Hepatocyte (in vitro differentiated cells): Measurements from ENCODE around the gene PTPRO. TPM values are rescaled to one million over a fixed set of nuclear protein-coding genes. Genes with fewer than 3 reads are reported as not detected.
A peak's percentile ranks its signal among the peaks of the same experiment; 100 is the strongest.

Experiments used
- DNase-seq: peaks from one replicate; pipeline ENCODE4 v3.0.0-alpha.2; 2016; ENCODE audit warnings: low spot score
- H2AFZ ChIP-seq: fragments of 200-600 bp; sonication (generic); 2 replicates; pipeline ENCODE4 v1.6.0; 2016; ENCODE audit warnings: antibody characterized with exemption, mild to moderate bottlenecking
- H3K27ac ChIP-seq: fragments of 200-600 bp; sonication (generic); 2 replicates; pipeline ENCODE4 v1.5.1; 2016; ENCODE audit warnings: mild to moderate bottlenecking
- H3K27me3 ChIP-seq: fragments of 200-600 bp; sonication (generic); 2 replicates; pipeline ENCODE4 v1.6.1; 2016
- H3K36me3 ChIP-seq: fragments of 200-600 bp; sonication (generic); replicated peaks from 2 replicates; pipeline ENCODE4 v1.5.1; 2016; ENCODE audit warnings: low read depth; ENCODE audit not compliant: insufficient read depth
- H3K4me1 ChIP-seq: fragments of 200-600 bp; sonication (generic); 2 replicates; pipeline ENCODE4 v1.5.1; 2016; ENCODE audit warnings: mild to moderate bottlenecking, moderate library complexity; ENCODE audit not compliant: insufficient read depth
- H3K4me2 ChIP-seq: fragments of 200-600 bp; sonication (generic); 2 replicates; pipeline ENCODE4 v1.6.0; 2016
- H3K4me3 ChIP-seq: fragments of 200-600 bp; sonication (generic); 2 replicates; pipeline ENCODE4 v1.5.1; 2016; ENCODE audit warnings: mild to moderate bottlenecking
- H3K79me2 ChIP-seq: fragments of 200-600 bp; sonication (generic); 2 replicates; pipeline ENCODE4 v1.6.0; 2017; ENCODE audit warnings: mild to moderate bottlenecking
- H3K9me2 ChIP-seq: fragments of 200-600 bp; sonication (generic); replicated peaks from 2 replicates; pipeline ENCODE4 v1.6.0; 2017; ENCODE audit warnings: mild to moderate bottlenecking; ENCODE audit not compliant: insufficient read depth
- H3K9me3 ChIP-seq: fragments of 200-600 bp; sonication (generic); 2 replicates; pipeline ENCODE4 v1.5.1; 2016; ENCODE audit warnings: low read depth, mild to moderate bottlenecking
- H4K20me1 ChIP-seq: fragments of 200-600 bp; sonication (generic); 2 replicates; pipeline ENCODE4 v1.6.0; 2016; ENCODE audit warnings: mild to moderate bottlenecking; ENCODE audit not compliant: insufficient read depth, poor library complexity, severe bottlenecking
- EZH2 ChIP-seq: fragments of 200-600 bp; sonication (generic); IDR thresholded peaks from 2 replicates; pipeline ENCODE4 v1.6.1; 2016; ENCODE audit warnings: antibody characterized with exemption, mild to moderate bottlenecking, borderline replicate concordance
- EZH2phosphoT487 ChIP-seq: fragments of 200-600 bp; sonication (generic); IDR thresholded peaks from one replicate; pipeline ENCODE4 v1.6.1; 2018; ENCODE audit warnings: antibody characterized with exemption, mild to moderate bottlenecking, low read depth, moderate library complexity; ENCODE audit not compliant: unreplicated experiment, severe bottlenecking
- WGBS: methylation state at CpG from one replicate; pipeline ENCODE4 v1.1.6; 2016; ENCODE audit warnings: low lambda C conversion rate; ENCODE audit errors: missing lambda C conversion rate; 5-methylcytosine and 5-hydroxymethylcytosine counted together
- polyA plus RNA-seq: library from polyadenylated mRNA; unstranded; fragments of >200 nt; fragmentation: Nextera tagmentation; extraction: Ambion mirVana; gene quantifications from 2 replicates; pipeline ENCODE4 v1.2.1, GENCODE V29; 2016
- total RNA-seq: library from RNA; depleted of rRNA; stranded (reverse); fragments of >200 nt; gene quantifications from 2 replicates; pipeline ENCODE4 v1.2.3, GENCODE V29; 2014
- TF ChIP-seq, protein P1 (sequence below): fragments of 200-600 bp; sonication (generic); IDR thresholded peaks from 2 replicates; pipeline ENCODE4 v1.5.1; 2016; ENCODE audit warnings: antibody characterized with exemption, mild to moderate bottlenecking; ENCODE audit not compliant: poor library complexity

PTPRO gene
- total and polyA plus RNA-seq, 2 experiments from 2014 or later: 0.60 to 0.65 TPM

DNA sequence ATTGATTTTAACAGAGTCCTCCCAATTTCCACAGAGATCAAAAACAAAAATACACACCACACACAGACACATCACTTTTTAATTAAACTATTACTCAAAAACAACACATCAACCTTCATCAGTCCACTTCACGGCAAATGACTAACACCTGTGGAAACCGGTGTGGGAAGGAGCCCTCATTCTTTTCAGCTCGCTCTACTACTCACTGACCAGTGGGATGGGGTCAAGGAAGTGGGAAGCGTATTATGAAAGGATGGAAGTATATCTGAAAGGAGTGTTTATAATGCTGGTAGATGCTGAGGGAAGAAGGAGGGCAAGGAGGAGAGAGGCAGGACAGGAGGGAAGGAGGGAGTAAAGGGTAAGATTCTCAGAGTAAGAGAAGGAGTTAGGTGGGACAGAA is 310.4 kb downstream of the PTPRO start:
- Histone ChIP-seq H4K20me1 (no peaks in the 10 kb centered on the region), H3K4me1 (peaks cover 23% of the 10 kb centered on the region), H3K27me3 (no peaks in the 10 kb centered on the region), H3K27ac (no peak overlapping the region), H3K4me3 (no peak overlapping the region), H2AFZ (no peak overlapping the region), H3K9me2 (no peaks in the 10 kb centered on the region), H3K4me2 (no peak overlapping the region), H3K79me2 (no peaks in the 10 kb centered on the region), H3K9me3 (no peaks in the 10 kb centered on the region), H3K36me3 (no peaks in the 10 kb centered on the region)
- WGBS: 95% methylated on average over 4 of the region's 4 CpGs
- no peak for DNase-seq
- no peak for TF ChIP-seq EZH2
- TF ChIP-seq EZH2phosphoT487: no peak
- TF ChIP-seq, protein P1, sequence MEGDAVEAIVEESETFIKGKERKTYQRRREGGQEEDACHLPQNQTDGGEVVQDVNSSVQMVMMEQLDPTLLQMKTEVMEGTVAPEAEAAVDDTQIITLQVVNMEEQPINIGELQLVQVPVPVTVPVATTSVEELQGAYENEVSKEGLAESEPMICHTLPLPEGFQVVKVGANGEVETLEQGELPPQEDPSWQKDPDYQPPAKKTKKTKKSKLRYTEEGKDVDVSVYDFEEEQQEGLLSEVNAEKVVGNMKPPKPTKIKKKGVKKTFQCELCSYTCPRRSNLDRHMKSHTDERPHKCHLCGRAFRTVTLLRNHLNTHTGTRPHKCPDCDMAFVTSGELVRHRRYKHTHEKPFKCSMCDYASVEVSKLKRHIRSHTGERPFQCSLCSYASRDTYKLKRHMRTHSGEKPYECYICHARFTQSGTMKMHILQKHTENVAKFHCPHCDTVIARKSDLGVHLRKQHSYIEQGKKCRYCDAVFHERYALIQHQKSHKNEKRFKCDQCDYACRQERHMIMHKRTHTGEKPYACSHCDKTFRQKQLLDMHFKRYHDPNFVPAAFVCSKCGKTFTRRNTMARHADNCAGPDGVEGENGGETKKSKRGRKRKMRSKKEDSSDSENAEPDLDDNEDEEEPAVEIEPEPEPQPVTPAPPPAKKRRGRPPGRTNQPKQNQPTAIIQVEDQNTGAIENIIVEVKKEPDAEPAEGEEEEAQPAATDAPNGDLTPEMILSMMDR: no peak

DNA sequence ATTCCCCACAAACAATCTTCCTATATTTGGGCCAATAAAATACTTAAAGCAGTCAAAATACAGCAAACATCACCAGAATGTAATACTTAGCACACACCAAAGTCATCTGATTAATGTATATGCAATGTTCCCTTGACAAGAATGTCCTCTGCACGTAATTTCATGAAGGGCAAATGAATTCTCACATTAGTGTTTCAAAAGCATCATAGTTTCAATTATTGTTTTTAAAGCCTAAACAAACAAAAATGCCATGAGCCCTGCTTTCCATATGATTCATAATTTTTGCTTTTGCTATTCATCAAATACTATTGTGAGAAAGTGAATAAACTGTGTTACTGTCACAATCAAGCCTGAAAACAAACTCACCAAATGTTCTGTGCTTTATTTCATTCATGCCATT is 310.9 kb downstream of the PTPRO start:
- H3K27ac ChIP-seq: no peak overlapping the region
- H3K79me2 ChIP-seq: no peaks in the 10 kb centered on the region
- H4K20me1 ChIP-seq: no peaks in the 10 kb centered on the region
- no peaks in the 10 kb centered on the region for H3K36me3 ChIP-seq
- peaks cover 18% of the 10 kb centered on the region for H3K4me1 ChIP-seq
- no peak overlapping the region for H2AFZ ChIP-seq
- H3K4me2 ChIP-seq: no peak overlapping the region
- DNase-seq: no peak
- H3K9me2 ChIP-seq: no peaks in the 10 kb centered on the region
- H3K9me3 ChIP-seq: no peaks in the 10 kb centered on the region
- H3K27me3 ChIP-seq: no peaks in the 10 kb centered on the region
- H3K4me3 ChIP-seq: no peak overlapping the region
- 87% methylated on average over 1 of the region's 1 CpG for WGBS
- TF ChIP-seq EZH2phosphoT487 (no peak), EZH2 (no peak)
- TF ChIP-seq, protein P1: no peak

DNA sequence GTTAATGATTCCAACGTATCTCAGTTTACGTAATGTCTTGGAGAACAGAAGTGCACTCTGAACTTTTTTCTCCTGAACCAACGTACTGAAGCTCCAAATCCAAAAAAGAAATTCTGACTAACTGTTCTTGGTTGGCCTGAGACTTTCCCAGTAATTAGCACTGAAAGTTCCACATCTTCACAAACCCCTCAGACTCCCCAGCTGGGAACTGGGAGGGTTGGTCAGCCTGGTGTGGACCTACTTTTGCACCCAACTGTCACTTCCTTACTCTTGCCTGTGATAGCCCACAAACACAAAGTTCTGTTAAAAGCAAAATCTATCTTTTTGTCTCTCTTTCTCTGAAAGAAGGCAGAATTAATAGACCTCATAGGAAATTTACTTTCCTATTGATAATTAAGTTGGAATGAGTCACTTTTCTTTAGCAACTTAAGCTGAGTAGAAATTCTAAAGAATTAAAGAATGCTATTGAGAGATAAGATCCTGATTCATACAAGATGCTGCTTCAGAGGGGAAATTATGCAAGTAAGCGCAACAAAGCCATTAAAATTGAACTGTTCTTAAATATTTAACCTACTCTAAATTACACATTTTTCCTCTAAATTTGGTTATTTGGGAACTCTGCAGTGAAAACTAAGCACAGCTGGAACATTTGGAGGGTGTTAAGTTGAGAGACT is 311.8 kb downstream of the PTPRO start:
- no peaks in the 10 kb centered on the region for H4K20me1 ChIP-seq
- no peaks in the 10 kb centered on the region for H3K9me2 ChIP-seq
- no peak for DNase-seq
- H3K79me2 ChIP-seq: no peaks in the 10 kb centered on the region
- H3K4me2 ChIP-seq: no peak overlapping the region
- no peak overlapping the region for H3K4me3 ChIP-seq
- no peaks in the 10 kb centered on the region for H3K36me3 ChIP-seq
- TF ChIP-seq EZH2phosphoT487: no peak
- no peak for TF ChIP-seq EZH2
- TF ChIP-seq, protein P1: no peak
- H2AFZ ChIP-seq: no peak overlapping the region
- peak overlapping the region; percentile 43 for H3K27ac ChIP-seq
- H3K9me3 ChIP-seq: no peaks in the 10 kb centered on the region
- WGBS: 80% methylated on average over 4 of the region's 4 CpGs
- H3K27me3 ChIP-seq: no peaks in the 10 kb centered on the region
- H3K4me1 ChIP-seq: peaks cover 14% of the 10 kb centered on the region
